AG09309 (cell line): ENCODE results near the gene DDAH1.
A peak's percentile ranks its signal among the peaks of the same experiment; 100 is the strongest.
"Not testable (repeated sequence)": the region's sequence is repeated elsewhere in the genome, so short reads cannot be mapped to it uniquely, and the experiment has no call there.

Source experiments
- DNase-seq: peaks from one replicate; pipeline ENCODE4 v3.0.0-alpha.2; 2010; ENCODE audit warnings: low read depth
- H3K4me3 ChIP-seq: 2 replicates; pipeline ENCODE4 v1.5.1; 2011; ENCODE audit warnings: mild to moderate bottlenecking, low read depth, low read length, moderate library complexity; ENCODE audit not compliant: control insufficient read depth
- CTCF ChIP-seq: IDR thresholded peaks from 2 replicates; pipeline ENCODE4 v1.5.1; 2011; ENCODE audit warnings: mild to moderate bottlenecking, low read depth, low read length, inconsistent platforms; ENCODE audit not compliant: insufficient read depth, control insufficient read depth; ENCODE audit errors: missing control alignments

Gene DDAH1

GRCh38 chr1:85465099-85465785 lies at the start of gene DDAH1:
DDAH1 (minus strand) TSS chr1:85465159; CDS start chr1:85465045, 114 bp downstream.
- peak within 1 kb of the TSS; percentile 51 for H3K4me3 ChIP-seq
- no peak for TF ChIP-seq CTCF
- no peak for DNase-seq

- H3K4me3 ChIP-seq, DNase-seq: not testable (repeated sequence)
Observed at GRCh38 chr1:85513998-85514397, 49.0 kb upstream of the DDAH1 start.

- no peak for DNase-seq
- no peak for TF ChIP-seq CTCF
Observed at GRCh38 chr1:85504417-85504816, 39.5 kb upstream of the DDAH1 start.

GRCh38 chr1:85502625-85503083 lies 37.7 kb upstream of the DDAH1 start:
- TF ChIP-seq CTCF = peak; percentile 50
- H3K4me3 ChIP-seq = no peak overlapping the region
- no peak for DNase-seq

More at GRCh38 chr1:85504417-85504816, 39.5 kb upstream of the DDAH1 start:
- no peak overlapping the region for H3K4me3 ChIP-seq

GRCh38 chr1:85502171-85502570 lies 37.2 kb upstream of the DDAH1 start:
- H3K4me3 ChIP-seq = no peak overlapping the region
- no peak for DNase-seq

GRCh38 chr1:85501355-85501898 lies 36.5 kb upstream of the DDAH1 start:
- H3K4me3 ChIP-seq = no peak overlapping the region
- DNase-seq = no peak

More at GRCh38 chr1:85502171-85502570, 37.2 kb upstream of the DDAH1 start:
- TF ChIP-seq CTCF = no peak

More at GRCh38 chr1:85501355-85501898, 36.5 kb upstream of the DDAH1 start:
- TF ChIP-seq CTCF = no peak
